HG03175 (cell line): ENCODE measurements around the gene LCE3B.
"Not testable (repeated sequence)": the region's sequence is repeated elsewhere in the genome, so short reads cannot be mapped to it uniquely, and the experiment has no call there.

Source experiments
- ATAC-seq: cut with Tn5 transposase; IDR thresholded peaks from one replicate; pipeline ENCODE4 v1.9.1; 2021; ENCODE audit warnings: mild to moderate bottlenecking, moderate library complexity; ENCODE audit not compliant: unreplicated experiment

The LCE3B gene

DNA sequence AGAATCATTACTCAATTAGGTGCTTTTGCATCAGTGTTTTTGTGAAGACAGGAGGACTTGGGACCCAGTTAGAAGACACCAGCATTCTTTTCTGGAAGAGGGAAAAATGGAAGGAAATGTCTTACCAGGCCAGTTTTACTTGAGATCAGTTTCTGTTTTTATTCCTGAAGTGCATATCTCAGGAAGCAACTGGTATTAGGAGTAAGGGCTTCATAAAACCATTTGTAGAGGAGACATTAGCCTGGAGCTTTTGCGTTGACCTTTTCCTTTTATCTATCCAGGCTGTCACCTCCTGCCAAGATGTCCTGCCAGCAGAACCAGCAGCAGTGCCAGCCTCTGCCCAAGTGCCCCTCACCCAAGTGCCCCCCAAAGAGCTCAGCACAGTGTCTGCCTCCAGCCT is at the start of gene LCE3B:
TSS of gene LCE3B (plus strand) at position 301 of the 400 bp plus-strand sequence. CDS start at position 301, 0 bp downstream.
- ATAC-seq = no peak

GRCh38 chr1:152565115-152565514 is 48.5 kb upstream of the LCE3B start:
- no peak for ATAC-seq

DNA sequence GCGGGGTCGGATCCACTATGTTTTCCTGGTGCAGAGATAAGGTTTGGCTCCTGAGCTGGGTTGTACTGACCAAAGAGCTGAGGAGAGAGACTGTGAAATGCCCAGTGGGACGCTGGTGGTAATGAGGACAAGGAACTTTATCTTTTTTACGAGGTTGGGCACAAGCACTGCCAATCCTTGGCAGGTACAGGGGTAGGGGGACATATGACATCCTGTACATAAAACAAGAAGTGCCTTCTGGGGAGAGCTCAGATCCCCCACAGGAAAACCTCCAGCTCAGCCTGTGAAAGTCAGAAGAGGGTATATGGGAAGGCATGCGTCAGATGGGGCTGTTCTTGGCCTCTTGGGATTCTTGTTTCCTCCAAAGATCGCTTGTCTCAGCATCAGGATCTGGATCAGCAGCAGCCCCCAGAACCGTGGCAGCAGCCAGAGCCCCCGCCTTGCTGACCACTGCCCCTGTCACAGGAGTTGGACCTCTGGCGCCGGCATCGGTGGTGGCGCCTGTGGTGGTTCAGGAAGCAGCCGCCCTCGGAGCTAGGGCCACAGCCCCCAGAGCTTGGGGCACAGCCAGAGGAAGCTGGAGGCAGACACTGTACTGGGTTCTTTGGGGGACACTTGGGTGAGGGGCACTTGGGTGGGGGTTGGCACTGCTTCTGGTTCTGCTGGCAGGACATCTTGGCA is 47.9 kb upstream of the LCE3B start:
- no peak for ATAC-seq

DNA sequence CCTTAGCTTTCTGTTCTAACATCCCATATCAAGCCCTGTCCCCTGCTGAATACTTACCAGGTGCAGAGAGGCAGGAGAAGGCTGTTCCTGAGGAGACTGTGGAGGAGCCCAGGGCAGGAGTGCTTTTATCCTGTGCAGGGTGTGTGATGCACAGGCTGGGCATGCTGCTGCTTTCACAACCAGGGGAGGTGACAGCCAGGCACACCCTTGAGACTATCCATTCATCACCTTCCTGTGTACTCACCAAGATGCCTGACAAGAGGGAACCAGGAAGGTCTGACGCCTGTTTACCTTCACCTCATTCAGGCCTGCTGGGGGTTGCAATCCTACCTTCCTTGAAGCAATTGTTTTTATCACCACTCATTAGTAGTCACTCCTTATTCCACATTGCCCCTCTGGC is 46.9 kb upstream of the LCE3B start, which contains the start of gene LCE3E:
TSS of gene LCE3E (minus strand) at position 100 of the 400 bp plus-strand sequence. CDS start 572 bp downstream, outside the sequence.
- no peak for ATAC-seq

DNA sequence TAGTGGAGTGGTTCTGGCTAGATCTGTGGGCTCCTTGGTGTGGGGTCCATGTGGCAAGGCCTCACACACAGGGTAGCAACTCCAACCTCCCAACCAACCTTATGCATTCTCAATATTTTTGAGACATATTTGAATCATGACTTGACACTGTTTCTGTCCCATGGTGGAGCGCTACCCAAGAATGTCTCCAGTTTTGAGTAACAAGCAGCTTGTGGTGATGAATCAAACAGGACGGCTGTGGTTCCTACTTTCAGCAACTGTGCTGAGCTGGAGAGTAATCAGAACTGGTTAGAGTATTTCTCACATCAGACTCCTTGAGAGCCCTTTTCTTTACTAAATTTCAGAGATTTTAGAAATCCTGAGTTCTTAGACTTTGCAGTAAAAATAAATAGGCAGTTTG is 36.4 kb upstream of the LCE3B start:
- no peak for ATAC-seq

DNA sequence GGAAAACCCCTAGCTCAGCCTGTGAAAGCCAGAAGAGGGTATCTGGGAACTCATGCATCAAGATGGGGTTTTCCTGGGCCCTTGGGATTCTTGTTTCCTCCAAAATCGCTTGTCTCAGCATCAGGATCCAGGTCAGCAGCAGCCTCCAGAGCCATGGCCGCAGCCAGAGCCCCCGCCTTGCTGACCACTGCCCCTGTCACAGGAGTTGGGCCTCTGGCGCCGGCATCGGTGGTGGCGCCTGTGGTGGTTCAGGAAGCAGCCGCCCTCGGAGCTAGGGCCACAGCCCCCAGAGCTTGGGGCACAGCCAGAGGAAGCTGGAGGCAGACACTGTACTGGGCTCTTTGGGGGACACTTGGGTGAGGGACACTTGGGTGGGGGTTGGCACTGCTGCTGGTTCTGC is 34.1 kb upstream of the LCE3B start:
- ATAC-seq = not testable (repeated sequence)

- no peak for ATAC-seq
Measured at GRCh38 chr1:152580433-152580832, 33.2 kb upstream of the LCE3B start, which contains the start of gene LCE3D. Gene LCE3D, minus strand, starts transcription at chr1:152580516. Its CDS starts 580 bp downstream, at chr1:152579936.

- ATAC-seq = no peak
Measured at GRCh38 chr1:152582647-152583046, 31.0 kb upstream of the LCE3B start.

DNA sequence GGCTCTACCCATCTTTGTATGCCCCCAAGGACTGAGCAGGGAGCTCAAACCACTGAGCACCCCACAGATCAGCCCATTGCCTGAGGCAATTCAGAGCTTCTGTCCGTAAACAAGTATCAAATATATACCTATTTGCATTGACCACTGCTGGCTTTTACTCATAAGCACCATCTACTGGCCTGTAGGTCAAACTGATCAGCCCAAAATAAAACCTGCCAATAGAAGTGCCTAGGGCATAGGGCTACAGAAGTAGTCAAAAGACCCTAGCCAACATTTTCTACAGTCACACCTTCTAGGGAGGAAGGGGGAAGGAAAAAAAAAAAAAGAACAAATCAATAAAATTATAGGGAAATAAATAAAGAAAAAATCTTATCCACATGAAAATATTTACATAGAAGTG is 28.0 kb upstream of the LCE3B start:
- no peak for ATAC-seq

DNA sequence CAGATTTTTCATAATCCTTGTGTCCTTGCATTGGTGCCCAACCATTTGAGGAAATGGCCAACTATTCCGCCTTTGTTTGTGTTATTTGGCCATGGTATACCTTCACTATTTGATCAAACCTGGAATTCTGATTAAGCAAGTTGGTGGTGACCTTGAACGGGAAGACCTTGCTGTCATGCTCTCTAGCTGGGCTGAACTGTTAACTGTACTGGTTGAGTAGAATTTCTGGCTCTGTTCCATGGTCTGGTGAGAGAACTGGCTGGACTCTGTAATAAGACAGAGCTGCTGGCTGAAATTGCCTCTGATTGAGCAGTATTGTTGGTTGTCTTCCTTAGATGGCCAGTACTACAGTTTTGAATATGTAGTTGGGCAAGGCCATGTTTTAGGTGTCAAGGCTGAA is 16.6 kb upstream of the LCE3B start:
- ATAC-seq = no peak

GRCh38 chr1:152599934-152600333 is 13.7 kb upstream of the LCE3B start, which contains the start of gene LCE3C:
Gene LCE3C, plus strand, starts transcription at chr1:152600234. Its CDS starts 498 bp downstream, at chr1:152600732.
- no peak for ATAC-seq

- no peak for ATAC-seq
Measured at GRCh38 chr1:152621993-152622392, 8.4 kb downstream of the LCE3B start.

DNA sequence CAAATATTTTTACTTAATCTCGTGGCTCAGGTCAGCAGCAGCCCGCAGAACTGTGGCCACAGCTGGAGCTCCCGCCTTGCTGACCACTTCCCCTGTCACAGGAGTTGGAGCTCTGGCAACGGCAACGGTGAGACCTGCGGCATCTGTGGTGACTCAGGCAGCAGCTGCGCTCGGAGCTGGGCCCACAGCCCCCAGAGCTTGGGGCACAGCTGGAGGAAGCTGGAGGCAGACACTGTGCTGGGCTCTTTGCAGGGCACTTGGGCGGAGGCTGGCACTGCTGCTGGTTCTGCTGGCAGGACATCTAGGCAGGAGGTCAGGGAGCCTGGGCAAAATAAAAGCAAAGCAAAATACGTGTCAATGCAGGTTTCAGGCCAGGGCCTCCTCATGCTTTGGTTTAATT is 9.2 kb downstream of the LCE3B start, which contains the start of gene LCE3A:
TSS of gene LCE3A (minus strand) at position 301 of the 400 bp plus-strand sequence. CDS start at position 301, 0 bp downstream.
- no peak for ATAC-seq

DNA sequence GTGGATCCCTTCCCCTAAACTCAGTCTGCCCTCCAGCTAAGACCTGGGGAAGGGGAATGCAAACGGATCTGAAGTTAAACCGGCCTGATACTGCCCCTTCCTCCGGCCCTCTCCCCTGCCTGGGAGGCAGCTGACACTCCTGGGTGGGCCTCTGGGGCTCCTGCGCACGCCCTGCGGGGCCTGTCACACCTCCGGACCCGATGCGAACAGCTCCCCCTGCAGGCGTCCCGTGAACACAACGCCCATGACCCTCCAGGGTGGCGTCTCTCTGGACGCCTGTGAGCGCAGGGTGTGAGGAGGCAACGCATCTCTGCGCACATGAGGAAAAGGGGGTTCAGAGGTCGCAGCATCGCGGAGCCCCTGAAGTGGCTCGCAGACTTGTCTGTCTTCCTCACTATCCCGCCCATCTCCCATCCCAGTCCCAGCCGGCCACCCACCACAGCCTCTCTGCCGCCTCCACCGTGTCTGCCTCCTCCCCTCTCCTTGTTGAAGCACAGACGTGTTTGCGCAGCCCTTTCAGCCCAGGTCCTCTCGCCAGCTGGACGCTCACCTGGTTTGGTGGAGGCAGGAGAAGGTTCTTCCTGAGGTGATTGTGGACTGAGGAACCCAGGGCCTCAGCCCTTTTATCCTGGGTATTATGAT is 9.7 kb downstream of the LCE3B start:
- ATAC-seq = no peak

- ATAC-seq = no peak
Measured at GRCh38 chr1:152626744-152627143, 13.1 kb downstream of the LCE3B start.

- no peak for ATAC-seq
Measured at GRCh38 chr1:152630596-152630995, 17.0 kb downstream of the LCE3B start.

GRCh38 chr1:152640351-152640750 is 26.7 kb downstream of the LCE3B start:
- no peak for ATAC-seq

GRCh38 chr1:152643945-152644344 is 30.3 kb downstream of the LCE3B start:
- ATAC-seq = no peak

DNA sequence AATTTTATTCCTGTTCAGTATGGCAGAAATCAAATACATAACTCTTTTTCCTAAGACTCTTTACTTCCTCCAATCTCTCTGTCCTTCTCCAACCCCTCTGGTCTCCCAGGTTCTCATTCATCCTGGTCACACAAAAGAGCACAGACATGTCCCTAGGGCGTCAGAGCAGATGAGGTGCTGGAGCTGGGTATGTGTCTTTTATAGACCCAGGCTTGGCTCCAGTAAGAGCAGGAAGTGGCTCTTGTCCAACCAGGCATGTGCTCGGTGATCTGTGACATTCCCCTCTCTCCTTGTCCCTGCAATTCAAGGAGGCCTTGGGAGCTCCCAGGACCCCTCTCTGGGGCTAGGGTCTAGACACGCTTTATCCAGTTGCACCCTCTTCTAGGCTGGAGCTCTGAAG is 31.5 kb downstream of the LCE3B start:
- no peak for ATAC-seq

DNA sequence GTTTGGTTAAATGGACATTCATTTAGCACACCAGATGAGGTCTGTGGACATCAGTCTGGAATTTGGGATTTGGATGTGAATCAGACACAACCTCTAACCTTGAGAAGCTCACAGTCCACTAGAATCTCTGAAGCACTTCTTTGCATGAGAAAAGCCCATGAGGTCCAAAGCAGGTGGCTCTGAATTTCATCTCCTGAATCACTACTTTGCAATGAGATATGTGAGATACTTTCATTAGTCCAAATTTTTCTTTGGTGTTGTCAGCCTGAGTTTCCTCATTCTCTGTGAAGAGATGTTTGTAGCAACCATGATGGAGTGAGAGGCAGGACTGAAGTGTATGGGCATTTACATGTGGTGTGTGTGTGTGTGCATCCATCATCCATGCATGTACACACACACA is 33.0 kb downstream of the LCE3B start:
- no peak for ATAC-seq

- ATAC-seq = no peak
Measured at GRCh38 chr1:152654110-152654509, 40.5 kb downstream of the LCE3B start.

- ATAC-seq = no peak
Measured at GRCh38 chr1:152656459-152656858, 42.8 kb downstream of the LCE3B start.
